ENCODE data around the gene POLR2L. TPM values are rescaled to one million over a fixed set of nuclear protein-coding genes. Genes with fewer than 3 reads are reported as not detected.

Gene POLR2L
- total RNA-seq, 1 experiment from 2014 or later: 673 TPM

GRCh38 chr11:859394-860131, 17.2 kb upstream of the POLR2L start:
- ChIA-PET CTCF (no interaction called here), POLR2A (interaction anchor here (1.3 kb wide), 1 partner anchor 55 kb away, joined by 3 read pairs; no protein-coding TSS in a partner anchor)
- peak; percentile 8 for ATAC-seq
- DNase-seq (ENCODE audit: low read depth, low spot score): no peak
- peaks cover 63% of the 10 kb centered on the region for H3K4me1 ChIP-seq (ENCODE audit: control insufficient read depth, insufficient read depth, low read length)
- H3K27me3 ChIP-seq (ENCODE audit: control insufficient read depth, insufficient read depth, low read length): no peaks in the 10 kb centered on the region
- no TSS peak for BruUV-seq (replicated peaks)
- H3K4me3 ChIP-seq (ENCODE audit: low read depth in 2 of 2, low read length in 2 of 2): no peak overlapping the region
- in situ Hi-C loops (cut with HindIII; ENCODE audit: low pct_unique_long_range_greater_than_20kb, low sequenced_read_pairs) (no loop called here), intact Hi-C loops (cut with micrococcal nuclease; ENCODE audit: unreplicated experiment) (no loop called here)
- no peaks in the 10 kb centered on the region for H3K9me3 ChIP-seq (ENCODE audit: control insufficient read depth, insufficient read depth, low read depth, low read length)
- TF ChIP-seq, protein P1, sequence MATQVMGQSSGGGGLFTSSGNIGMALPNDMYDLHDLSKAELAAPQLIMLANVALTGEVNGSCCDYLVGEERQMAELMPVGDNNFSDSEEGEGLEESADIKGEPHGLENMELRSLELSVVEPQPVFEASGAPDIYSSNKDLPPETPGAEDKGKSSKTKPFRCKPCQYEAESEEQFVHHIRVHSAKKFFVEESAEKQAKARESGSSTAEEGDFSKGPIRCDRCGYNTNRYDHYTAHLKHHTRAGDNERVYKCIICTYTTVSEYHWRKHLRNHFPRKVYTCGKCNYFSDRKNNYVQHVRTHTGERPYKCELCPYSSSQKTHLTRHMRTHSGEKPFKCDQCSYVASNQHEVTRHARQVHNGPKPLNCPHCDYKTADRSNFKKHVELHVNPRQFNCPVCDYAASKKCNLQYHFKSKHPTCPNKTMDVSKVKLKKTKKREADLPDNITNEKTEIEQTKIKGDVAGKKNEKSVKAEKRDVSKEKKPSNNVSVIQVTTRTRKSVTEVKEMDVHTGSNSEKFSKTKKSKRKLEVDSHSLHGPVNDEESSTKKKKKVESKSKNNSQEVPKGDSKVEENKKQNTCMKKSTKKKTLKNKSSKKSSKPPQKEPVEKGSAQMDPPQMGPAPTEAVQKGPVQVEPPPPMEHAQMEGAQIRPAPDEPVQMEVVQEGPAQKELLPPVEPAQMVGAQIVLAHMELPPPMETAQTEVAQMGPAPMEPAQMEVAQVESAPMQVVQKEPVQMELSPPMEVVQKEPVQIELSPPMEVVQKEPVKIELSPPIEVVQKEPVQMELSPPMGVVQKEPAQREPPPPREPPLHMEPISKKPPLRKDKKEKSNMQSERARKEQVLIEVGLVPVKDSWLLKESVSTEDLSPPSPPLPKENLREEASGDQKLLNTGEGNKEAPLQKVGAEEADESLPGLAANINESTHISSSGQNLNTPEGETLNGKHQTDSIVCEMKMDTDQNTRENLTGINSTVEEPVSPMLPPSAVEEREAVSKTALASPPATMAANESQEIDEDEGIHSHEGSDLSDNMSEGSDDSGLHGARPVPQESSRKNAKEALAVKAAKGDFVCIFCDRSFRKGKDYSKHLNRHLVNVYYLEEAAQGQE (IDR thresholded peaks at IDR 0.05; ENCODE audit: insufficient read depth in 1 of 2, low read depth in 2 of 2, low read length in 1 of 2): no peak
- peak overlapping the region; percentile 31; the same call in 1 of the 2 replicates for H3K27ac ChIP-seq (ENCODE audit: low read length)
- no peaks in the 10 kb centered on the region for H3K36me3 ChIP-seq (ENCODE audit: control insufficient read depth, insufficient read depth, low read length)

- ChIA-PET POLR2A (no interaction called here), CTCF (no interaction called here)
- Histone ChIP-seq H3K4me3 (ENCODE audit: low read depth in 2 of 2, low read length in 2 of 2) (no peak overlapping the region), H3K4me1 (ENCODE audit: control insufficient read depth, insufficient read depth, low read length) (peaks cover 56% of the 10 kb centered on the region), H3K27ac (ENCODE audit: low read length) (no peak overlapping the region), H3K36me3 (ENCODE audit: control insufficient read depth, insufficient read depth, low read length) (no peaks in the 10 kb centered on the region), H3K9me3 (ENCODE audit: control insufficient read depth, insufficient read depth, low read depth, low read length) (no peaks in the 10 kb centered on the region), H3K27me3 (ENCODE audit: control insufficient read depth, insufficient read depth, low read length) (no peaks in the 10 kb centered on the region)
- no TSS peak for BruUV-seq (replicated peaks)
- ATAC-seq (no peak), DNase-seq (ENCODE audit: low read depth, low spot score) (no peak)
- in situ Hi-C loops (cut with HindIII; ENCODE audit: low pct_unique_long_range_greater_than_20kb, low sequenced_read_pairs): no loop called here
- intact Hi-C loops (cut with micrococcal nuclease; ENCODE audit: unreplicated experiment): no loop called here
- TF ChIP-seq, protein P2, sequence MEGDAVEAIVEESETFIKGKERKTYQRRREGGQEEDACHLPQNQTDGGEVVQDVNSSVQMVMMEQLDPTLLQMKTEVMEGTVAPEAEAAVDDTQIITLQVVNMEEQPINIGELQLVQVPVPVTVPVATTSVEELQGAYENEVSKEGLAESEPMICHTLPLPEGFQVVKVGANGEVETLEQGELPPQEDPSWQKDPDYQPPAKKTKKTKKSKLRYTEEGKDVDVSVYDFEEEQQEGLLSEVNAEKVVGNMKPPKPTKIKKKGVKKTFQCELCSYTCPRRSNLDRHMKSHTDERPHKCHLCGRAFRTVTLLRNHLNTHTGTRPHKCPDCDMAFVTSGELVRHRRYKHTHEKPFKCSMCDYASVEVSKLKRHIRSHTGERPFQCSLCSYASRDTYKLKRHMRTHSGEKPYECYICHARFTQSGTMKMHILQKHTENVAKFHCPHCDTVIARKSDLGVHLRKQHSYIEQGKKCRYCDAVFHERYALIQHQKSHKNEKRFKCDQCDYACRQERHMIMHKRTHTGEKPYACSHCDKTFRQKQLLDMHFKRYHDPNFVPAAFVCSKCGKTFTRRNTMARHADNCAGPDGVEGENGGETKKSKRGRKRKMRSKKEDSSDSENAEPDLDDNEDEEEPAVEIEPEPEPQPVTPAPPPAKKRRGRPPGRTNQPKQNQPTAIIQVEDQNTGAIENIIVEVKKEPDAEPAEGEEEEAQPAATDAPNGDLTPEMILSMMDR (IDR thresholded peaks at IDR 0.05): no peak
- TF ChIP-seq TCF7L2 (IDR thresholded peaks at IDR 0.05; ENCODE audit: low read depth, low read length): no peak
- TF ChIP-seq, protein P1 (IDR thresholded peaks at IDR 0.05; ENCODE audit: insufficient read depth in 1 of 2, low read depth in 2 of 2, low read length in 1 of 2): no peak
- no peak for TF ChIP-seq POLR2AphosphoS5 (IDR thresholded peaks at IDR 0.05; ENCODE audit: low read depth, low read length)
- TF ChIP-seq SIN3A (IDR thresholded peaks at IDR 0.05; ENCODE audit: borderline replicate concordance, insufficient read depth, low read depth, low read length): no peak
Observed at GRCh38 chr11:858762-859339, 16.5 kb upstream of the POLR2L start.
